A549 (cell line): ENCODE results near the gene ELOB. TPM values are rescaled to one million over a fixed set of nuclear protein-coding genes. Genes with fewer than 3 reads are reported as not detected.

Experiments
- ATAC-seq, 2 experiments: fragments of 200-7000 bp in 1 of 2; fragments of >200 bp in 1 of 2; cut with Nextera tagmentation in 1 of 2; cut with Tn5 transposase in 1 of 2; 3 replicates each; pipeline versions ENCODE4 v1.8.0 to v1.9.1; 2018 to 2020; ENCODE audit warnings: mild to moderate bottlenecking in 1 of 2, moderate library complexity in 1 of 2
- CTCF ChIA-PET: fragments of 300-600 bp; sonication (Branson Sonifier 250); formaldehyde crosslinking; extraction: SDS; loops from one replicate; lab custom pipeline; 2021; ENCODE audit warnings: antibody characterized with exemption, inconsistent platforms; lab: Yijun Ruan, JAX
- POLR2A ChIA-PET: fragments of 350-600 bp; formaldehyde crosslinking; extraction: SDS; loops from one replicate; lab custom pipeline; 2021; ENCODE audit warnings: antibody characterized with exemption, inconsistent platforms; lab: Yijun Ruan, JAX
- DNase-seq, 2 experiments: peaks; one replicate each; pipeline versions ENCODE4 v3.0.0 to v3.0.0-alpha.2; 2011 to 2016; ENCODE audit warnings: low read depth in 1 of 2, low spot score in 1 of 2
- FAIRE-seq: peaks from 2 replicates; lab custom pipeline; 2011; peaks lifted over from hg19 to GRCh38; lab: Jason Lieb, UNC
- H3K27ac ChIP-seq, 2 experiments: fragments of >200 bp; sonication (Bioruptor Twin); formaldehyde crosslinking; 3 replicates each; pipeline ENCODE4 v1.5.1; 2016 to 2017
- H3K4me1 ChIP-seq: fragments of >200 bp; sonication (Bioruptor Twin); formaldehyde crosslinking; 3 replicates; pipeline ENCODE4 v1.6.1; 2016
- H3K4me2 ChIP-seq: fragments of >200 bp; sonication (Bioruptor Twin); formaldehyde crosslinking; 3 replicates; pipeline ENCODE4 v1.6.1; 2016
- H3K4me3 ChIP-seq: fragments of >200 bp; sonication (Bioruptor Twin); formaldehyde crosslinking; 3 replicates; pipeline ENCODE4 v1.5.1; 2016
- H3K9me3 ChIP-seq: fragments of >200 bp; sonication (Bioruptor Twin); formaldehyde crosslinking; 3 replicates; pipeline ENCODE4 v1.6.1; 2016
- CBX2 ChIP-seq: fragments of 200-600 bp; sonication (generic); IDR thresholded peaks from 2 replicates; pipeline ENCODE4 v1.6.1; 2016; ENCODE audit warnings: low read depth, mild to moderate bottlenecking, borderline replicate concordance
- CEBPB ChIP-seq, 2 experiments: fragments of >200 bp in 1 of 2; sonication (Bioruptor Twin) in 1 of 2; formaldehyde crosslinking in 1 of 2; IDR thresholded peaks; 2 replicates each; pipeline ENCODE4 v1.6.1; 2012 to 2016
- CHD4 ChIP-seq: fragments of 200-600 bp; sonication (generic); IDR thresholded peaks from 2 replicates; pipeline ENCODE4 v1.6.1; 2016; ENCODE audit warnings: antibody characterized with exemption, mild to moderate bottlenecking, borderline replicate concordance
- EP300 ChIP-seq, 2 experiments: fragments of >200 bp; sonication (Bioruptor Twin); formaldehyde crosslinking; IDR thresholded peaks; 2 replicates in 1 of 2; 3 replicates in 1 of 2; pipeline ENCODE4 v1.6.1; 2016 to 2017
- ESRRA ChIP-seq: fragments of 150-350 bp; IDR thresholded peaks from 2 replicates; pipeline ENCODE4 v1.6.1; 2014; ENCODE audit warnings: mild to moderate bottlenecking, low read length, borderline replicate concordance
- GATA3 ChIP-seq: IDR thresholded peaks from 2 replicates; pipeline ENCODE4 v1.6.1; 2012; ENCODE audit warnings: borderline replicate concordance
- HEYL ChIP-seq: fragments of 250-450 bp; sonication (Bioruptor Pico); IDR thresholded peaks from 2 replicates; pipeline ENCODE4 v1.8.0; 2021; ENCODE audit warnings: mild to moderate bottlenecking, moderate library complexity
- KDM5A ChIP-seq: fragments of 200-600 bp; sonication (generic); IDR thresholded peaks from 2 replicates; pipeline ENCODE4 v1.6.1; 2016; ENCODE audit warnings: antibody characterized with exemption, mild to moderate bottlenecking
- MAFK ChIP-seq: fragments of 450-650 bp; IDR thresholded peaks from 2 replicates; pipeline ENCODE4 v1.6.1; 2014; ENCODE audit not compliant: partially characterized antibody
- NFE2L2 ChIP-seq: fragments of 150-350 bp; conservative IDR thresholded peaks from 2 replicates; pipeline ENCODE4 v1.6.1; 2014; ENCODE audit warnings: low read length
- NPAS2 ChIP-seq: fragments of 250-450 bp; sonication (Bioruptor Pico); IDR thresholded peaks from 2 replicates; pipeline ENCODE4 v1.8.0; 2022; ENCODE audit warnings: mild to moderate bottlenecking, moderate library complexity, borderline replicate concordance
- PHF8 ChIP-seq: fragments of 200-600 bp; sonication (generic); IDR thresholded peaks from 2 replicates; pipeline ENCODE4 v1.6.1; 2016; ENCODE audit warnings: low read depth, mild to moderate bottlenecking, antibody characterized with exemption, moderate library complexity, borderline replicate concordance
- POLR2A ChIP-seq: IDR thresholded peaks from 2 replicates; pipeline ENCODE4 v1.6.1; 2012; ENCODE audit warnings: mild to moderate bottlenecking, low read length
- POLR2AphosphoS2 ChIP-seq: conservative IDR thresholded peaks from 2 replicates; pipeline ENCODE4 v1.6.1; 2012; ENCODE audit warnings: low read length, improper control_type of control experiment, inconsistent platforms
- RAD21 ChIP-seq, 2 experiments: fragments of >200 bp in 1 of 2; sonication (Bioruptor Twin) in 1 of 2; formaldehyde crosslinking in 1 of 2; IDR thresholded peaks in 1 of 2; conservative IDR thresholded peaks in 1 of 2; 2 replicates in 1 of 2; 3 replicates in 1 of 2; pipeline ENCODE4 v1.6.1; 2012 to 2018; ENCODE audit warnings: inconsistent platforms in 1 of 2
- RFX5 ChIP-seq: fragments of 450-650 bp; IDR thresholded peaks from 2 replicates; pipeline ENCODE4 v1.7.1; 2014; ENCODE audit warnings: antibody characterized with exemption, mild to moderate bottlenecking, moderate library complexity
- ZSCAN20 ChIP-seq: fragments of 250-450 bp; sonication (Bioruptor Pico); IDR thresholded peaks from 2 replicates; pipeline ENCODE4 v1.8.0; 2022; ENCODE audit warnings: mild to moderate bottlenecking, moderate library complexity
- WGBS: methylation state at CpG from one replicate; pipeline ENCODE4 v1.1.6; 2017; ENCODE audit errors: missing lambda C conversion rate; 5-methylcytosine and 5-hydroxymethylcytosine counted together
- polyA plus RNA-seq, 4 experiments: library from polyadenylated mRNA; depleted of rRNA in 3 of 4; stranded (reverse); fragments of >200 nt; fragmentation: RNase III in 1 of 4; extraction: RNeasy Plus Mini Kit Qiagen cat#74134 plus additional on column Dnase treatment in 1 of 4; gene quantifications; 2 replicates in 3 of 4; 3 replicates in 1 of 4; pipeline ENCODE4 v1.2.3, GENCODE V29; 2011 to 2017
- TF ChIP-seq, protein P1 (sequence below): fragments of >200 bp; sonication (Bioruptor Twin); formaldehyde crosslinking; IDR thresholded peaks from 3 replicates; pipeline ENCODE4 v1.6.1; 2016
- TF ChIP-seq, protein P2 (sequence below): fragments of 450-650 bp; IDR thresholded peaks from 2 replicates; pipeline ENCODE4 v1.6.1; 2014; ENCODE audit warnings: antibody characterized with exemption
- TF ChIP-seq, protein P3 (sequence below): fragments of >200 bp; sonication (Bioruptor Twin); formaldehyde crosslinking; IDR thresholded peaks from 3 replicates; pipeline ENCODE4 v1.5.1; 2016
- TF ChIP-seq, protein P4 (sequence below): fragments of 150-350 bp; IDR thresholded peaks from 2 replicates; pipeline ENCODE4 v1.6.1; 2014; ENCODE audit warnings: low read depth, mild to moderate bottlenecking, low read length

ELOB gene
- polyA plus RNA-seq, 2 of the 4 experiments (the other 2 are of a cell fraction), result 136 to 494 TPM

DNA sequence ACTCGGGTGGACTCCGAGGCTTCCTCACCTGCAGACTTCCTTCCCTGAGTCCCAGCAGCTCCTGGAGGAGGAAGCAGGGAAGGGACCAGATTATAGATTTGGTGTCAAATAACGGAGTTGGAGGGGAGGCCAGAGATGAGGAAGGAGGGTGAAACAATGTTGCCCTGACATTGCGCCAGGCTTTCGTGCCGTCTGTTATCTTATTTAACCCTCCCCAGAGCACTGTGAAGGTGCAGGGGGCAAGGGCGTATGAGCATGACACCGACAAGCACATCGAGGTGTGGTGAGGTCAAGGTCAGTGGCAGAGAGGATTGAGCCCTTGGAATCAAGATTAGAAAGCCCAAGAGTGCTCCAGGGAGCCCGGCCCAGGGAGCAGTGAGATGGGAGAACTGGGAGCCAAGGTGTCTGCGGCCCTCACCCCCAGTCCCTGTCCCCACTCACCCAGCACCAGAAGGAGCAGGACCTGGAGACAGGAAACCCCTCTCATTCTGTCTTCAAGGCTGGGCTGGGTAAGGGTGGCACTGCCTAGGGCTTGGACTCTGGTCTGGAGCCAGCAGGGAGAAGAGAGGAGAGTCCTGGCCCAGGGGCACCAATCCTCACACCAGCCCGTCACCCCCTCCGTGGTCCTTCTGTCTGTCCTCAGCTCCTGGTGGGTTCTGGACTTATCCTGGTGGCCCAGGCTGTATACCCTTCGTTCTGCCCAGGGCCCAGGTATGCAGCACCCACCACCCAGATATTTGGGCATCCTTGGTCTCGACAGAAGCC lies 9.2 kb upstream of the ELOB start:
- ATAC-seq, result peak; percentile 3 to 14; a peak in 3 of 6 replicates

DNA sequence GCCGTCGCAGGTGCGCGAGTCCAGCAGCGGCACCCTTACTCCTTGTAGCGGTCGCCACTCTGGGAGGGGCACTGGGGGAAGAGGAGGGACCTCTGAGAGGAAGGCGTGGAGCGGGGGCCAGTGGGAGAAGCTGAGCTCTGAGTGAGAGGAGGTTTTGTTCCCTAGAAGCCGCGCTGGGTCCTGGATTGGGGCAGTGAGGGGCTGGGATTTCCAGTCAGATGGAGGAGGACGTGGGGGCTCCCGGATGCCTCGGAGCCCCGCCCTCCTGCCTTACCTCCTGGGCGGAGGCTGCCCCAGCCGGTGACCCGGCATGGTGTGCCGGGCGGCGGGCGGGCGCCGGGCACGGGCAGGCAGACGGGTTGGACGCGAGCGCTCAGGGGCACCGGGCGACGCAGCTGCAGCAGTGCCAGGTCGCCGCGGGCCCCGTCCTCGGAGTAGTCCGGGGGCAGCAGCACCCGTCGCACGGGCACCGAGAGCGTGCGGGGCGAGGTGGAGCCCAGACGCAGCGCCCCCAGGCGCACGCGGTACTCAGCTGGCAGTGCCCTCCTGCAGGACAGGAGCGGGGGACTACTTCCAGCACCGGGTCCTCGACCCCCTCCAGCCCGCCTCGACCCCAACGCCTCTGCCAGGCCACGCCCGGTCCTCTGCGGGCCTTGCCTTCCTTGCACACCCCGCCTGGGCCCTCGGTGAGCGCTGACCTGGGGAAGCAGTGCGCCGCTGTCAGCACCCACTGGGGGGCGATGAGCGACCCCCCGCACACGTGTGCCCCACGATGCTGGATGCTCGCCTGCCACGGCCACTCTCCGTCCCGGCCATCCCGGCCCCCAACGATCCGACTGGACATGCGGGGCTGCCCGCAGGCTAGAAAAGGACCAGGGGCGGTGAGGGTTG lies 8.3 kb upstream of the ELOB start:
- no peak for DNase-seq
- Histone ChIP-seq H3K4me3 (no peak overlapping the region), H3K4me1 (no peaks in the 10 kb centered on the region), H3K4me2 (no peak overlapping the region), H3K27ac (no peak overlapping the region), H3K9me3 (no peaks in the 10 kb centered on the region)
- CTCF ChIA-PET, result interaction anchor here (0.7 to 3.8 kb wide), 4 partner anchors 7 to 67 kb away, joined by 3 to 12 read pairs (median 4); no protein-coding TSS in a partner anchor
- 75% methylated on average over 29 of the region's 79 CpGs for WGBS
- FAIRE-seq, result no peak
- TF ChIP-seq, protein P1, sequence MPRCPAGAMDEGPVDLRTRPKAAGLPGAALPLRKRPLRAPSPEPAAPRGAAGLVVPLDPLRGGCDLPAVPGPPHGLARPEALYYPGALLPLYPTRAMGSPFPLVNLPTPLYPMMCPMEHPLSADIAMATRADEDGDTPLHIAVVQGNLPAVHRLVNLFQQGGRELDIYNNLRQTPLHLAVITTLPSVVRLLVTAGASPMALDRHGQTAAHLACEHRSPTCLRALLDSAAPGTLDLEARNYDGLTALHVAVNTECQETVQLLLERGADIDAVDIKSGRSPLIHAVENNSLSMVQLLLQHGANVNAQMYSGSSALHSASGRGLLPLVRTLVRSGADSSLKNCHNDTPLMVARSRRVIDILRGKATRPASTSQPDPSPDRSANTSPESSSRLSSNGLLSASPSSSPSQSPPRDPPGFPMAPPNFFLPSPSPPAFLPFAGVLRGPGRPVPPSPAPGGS, result no peak
- TF ChIP-seq KDM5A (no peak), RAD21 (conservative IDR thresholded peaks at IDR 0.05 in 1 of 2, IDR thresholded peaks at IDR 0.05 in 1 of 2) (peak; percentile 18 to 23; a peak in 1 of 5 replicates), NFE2L2 (no peak), MAFK (no peak), ESRRA (no peak), POLR2A (no peak)
- POLR2A ChIA-PET, result no interaction called here
- peak in 1 of 2 experiments; percentile 17; a peak in 2 of 6 replicates for ATAC-seq

More for the DNA sequence above, 9.2 kb upstream of the ELOB start:
- H3K9me3 ChIP-seq, result no peaks in the 10 kb centered on the region
- no peak overlapping the region for H3K4me3 ChIP-seq
- 71% methylated on average over 15 of the region's 15 CpGs for whole genome bisulfite sequencing
- ChIA-PET CTCF (interaction anchor here (0.6 to 3.8 kb wide), 2 partner anchors 28 to 37 kb away, joined by 3 to 12 read pairs; no protein-coding TSS in a partner anchor), POLR2A (no interaction called here)
- no peaks in the 10 kb centered on the region for H3K4me1 ChIP-seq
- DNase-seq (no peak), FAIRE-seq (no peak)
- no peak overlapping the region for H3K4me2 ChIP-seq
- 0 out of 6 replicates have a peak overlapping the region, but pooled peaks of 1 of the 2 experiments have one; percentile 34 for H3K27ac ChIP-seq
- TF ChIP-seq KDM5A (no peak), MAFK (no peak), POLR2AphosphoS2 (no peak), GATA3 (no peak)

DNA sequence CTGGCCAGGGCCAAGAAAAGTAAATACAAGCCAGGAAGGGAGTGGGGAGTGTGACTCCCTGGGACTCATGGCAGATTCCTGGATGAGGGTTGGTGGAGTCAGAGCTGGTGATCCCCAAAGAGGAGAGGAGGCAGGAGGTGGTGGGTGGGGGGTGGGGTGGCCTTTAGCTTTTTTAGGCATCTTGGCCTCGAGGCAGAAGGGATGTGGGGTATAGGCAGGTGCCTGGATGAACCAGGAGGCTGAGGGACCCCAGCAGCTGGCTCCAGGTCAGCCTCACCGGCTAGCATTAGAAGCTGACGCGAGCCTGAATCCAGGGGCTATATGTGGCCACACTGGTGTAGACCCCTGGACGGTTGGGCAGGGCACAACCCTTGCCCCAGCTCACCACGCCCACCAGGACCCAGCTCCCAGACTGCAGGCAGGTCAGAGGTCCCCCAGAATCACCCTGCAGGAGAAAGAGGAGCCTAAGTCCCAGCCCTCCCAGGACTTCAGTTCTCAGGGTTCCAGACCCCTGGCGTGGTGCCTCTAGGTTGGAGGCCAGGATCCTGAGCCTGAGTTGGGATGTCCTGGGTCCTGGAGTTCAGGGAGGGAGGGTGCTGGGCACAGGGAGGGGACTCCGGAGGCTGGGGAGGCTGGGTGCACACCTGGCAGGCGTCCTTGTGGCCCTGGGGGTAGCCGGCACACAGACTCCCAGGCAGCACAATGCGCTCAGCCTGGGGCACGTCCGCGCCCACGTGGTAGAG lies 7.4 kb upstream of the ELOB start:
- Histone ChIP-seq H3K9me3 (no peaks in the 10 kb centered on the region), H3K27ac (no peak overlapping the region), H3K4me1 (no peaks in the 10 kb centered on the region), H3K4me2 (no peak overlapping the region), H3K4me3 (no peak overlapping the region)
- FAIRE-seq, result no peak
- TF ChIP-seq, protein P2, sequence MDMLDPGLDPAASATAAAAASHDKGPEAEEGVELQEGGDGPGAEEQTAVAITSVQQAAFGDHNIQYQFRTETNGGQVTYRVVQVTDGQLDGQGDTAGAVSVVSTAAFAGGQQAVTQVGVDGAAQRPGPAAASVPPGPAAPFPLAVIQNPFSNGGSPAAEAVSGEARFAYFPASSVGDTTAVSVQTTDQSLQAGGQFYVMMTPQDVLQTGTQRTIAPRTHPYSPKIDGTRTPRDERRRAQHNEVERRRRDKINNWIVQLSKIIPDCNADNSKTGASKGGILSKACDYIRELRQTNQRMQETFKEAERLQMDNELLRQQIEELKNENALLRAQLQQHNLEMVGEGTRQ, result no peak
- TF ChIP-seq PHF8 (no peak), CBX2 (no peak), KDM5A (no peak), CEBPB (IDR thresholded peaks at IDR 0.05) (no peak), RFX5 (no peak), EP300 (IDR thresholded peaks at IDR 0.05) (no peak), HEYL (CRISPR knock-in tag) (no peak), CHD4 (no peak), NPAS2 (CRISPR knock-in tag) (no peak), ZSCAN20 (CRISPR knock-in tag) (no peak)
- TF ChIP-seq, protein P3, sequence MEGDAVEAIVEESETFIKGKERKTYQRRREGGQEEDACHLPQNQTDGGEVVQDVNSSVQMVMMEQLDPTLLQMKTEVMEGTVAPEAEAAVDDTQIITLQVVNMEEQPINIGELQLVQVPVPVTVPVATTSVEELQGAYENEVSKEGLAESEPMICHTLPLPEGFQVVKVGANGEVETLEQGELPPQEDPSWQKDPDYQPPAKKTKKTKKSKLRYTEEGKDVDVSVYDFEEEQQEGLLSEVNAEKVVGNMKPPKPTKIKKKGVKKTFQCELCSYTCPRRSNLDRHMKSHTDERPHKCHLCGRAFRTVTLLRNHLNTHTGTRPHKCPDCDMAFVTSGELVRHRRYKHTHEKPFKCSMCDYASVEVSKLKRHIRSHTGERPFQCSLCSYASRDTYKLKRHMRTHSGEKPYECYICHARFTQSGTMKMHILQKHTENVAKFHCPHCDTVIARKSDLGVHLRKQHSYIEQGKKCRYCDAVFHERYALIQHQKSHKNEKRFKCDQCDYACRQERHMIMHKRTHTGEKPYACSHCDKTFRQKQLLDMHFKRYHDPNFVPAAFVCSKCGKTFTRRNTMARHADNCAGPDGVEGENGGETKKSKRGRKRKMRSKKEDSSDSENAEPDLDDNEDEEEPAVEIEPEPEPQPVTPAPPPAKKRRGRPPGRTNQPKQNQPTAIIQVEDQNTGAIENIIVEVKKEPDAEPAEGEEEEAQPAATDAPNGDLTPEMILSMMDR, result no peak
- TF ChIP-seq, protein P4, sequence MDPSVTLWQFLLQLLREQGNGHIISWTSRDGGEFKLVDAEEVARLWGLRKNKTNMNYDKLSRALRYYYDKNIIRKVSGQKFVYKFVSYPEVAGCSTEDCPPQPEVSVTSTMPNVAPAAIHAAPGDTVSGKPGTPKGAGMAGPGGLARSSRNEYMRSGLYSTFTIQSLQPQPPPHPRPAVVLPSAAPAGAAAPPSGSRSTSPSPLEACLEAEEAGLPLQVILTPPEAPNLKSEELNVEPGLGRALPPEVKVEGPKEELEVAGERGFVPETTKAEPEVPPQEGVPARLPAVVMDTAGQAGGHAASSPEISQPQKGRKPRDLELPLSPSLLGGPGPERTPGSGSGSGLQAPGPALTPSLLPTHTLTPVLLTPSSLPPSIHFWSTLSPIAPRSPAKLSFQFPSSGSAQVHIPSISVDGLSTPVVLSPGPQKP, result no peak
- DNase-seq, result no peak
- POLR2A ChIA-PET, result interaction anchor here (0.5 to 1.0 kb wide), 2 partner anchors 13 to 17 kb away, joined by 3 read pairs; no protein-coding TSS in a partner anchor
- WGBS, result 66% methylated on average over 12 of the region's 15 CpGs
- CTCF ChIA-PET, result interaction anchor here (0.7 to 3.8 kb wide), 8 partner anchors 8 to 122 kb away, joined by 3 to 17 read pairs (median 5); no protein-coding TSS in a partner anchor
- no peak for ATAC-seq
